Fibroblast of pulmonary artery (primary cell): ENCODE measurements around the gene PRKG1.
A peak's percentile ranks its signal among the peaks of the same experiment; 100 is the strongest.

Experiments used
- DNase-seq: peaks from one replicate; pipeline ENCODE4 v3.0.0-alpha.2; 2010; ENCODE audit warnings: low read depth
- H3K4me3 ChIP-seq: replicated peaks from 2 replicates; pipeline ENCODE4 v1.5.1; 2011; ENCODE audit warnings: low read depth, mild to moderate bottlenecking, control low read depth, low read length, moderate library complexity
- TF ChIP-seq, protein P1 (sequence below): IDR thresholded peaks from 2 replicates; pipeline ENCODE4 v1.5.1; 2011; ENCODE audit warnings: mild to moderate bottlenecking, control low read depth, low read length, inconsistent platforms; ENCODE audit errors: missing control alignments

The PRKG1 gene

DNA sequence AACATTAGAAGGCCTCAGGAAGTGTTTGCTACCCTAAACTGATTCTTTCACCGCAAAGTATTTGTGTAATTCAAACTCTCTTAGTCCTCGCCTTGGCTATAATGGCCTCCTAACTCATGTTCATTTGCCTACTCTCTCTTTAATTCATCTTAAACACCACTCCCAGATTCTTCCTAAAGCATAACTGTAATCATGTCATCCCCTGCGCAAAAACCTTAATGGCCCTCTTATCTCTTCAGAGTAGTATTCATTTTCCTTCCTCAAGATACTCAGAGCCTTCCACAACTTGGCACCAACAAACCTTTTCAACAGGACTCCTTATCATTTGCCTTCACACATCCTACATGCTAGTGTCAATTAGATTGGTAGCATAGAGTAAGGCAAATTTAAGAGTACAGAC lies 582.2 kb downstream of the PRKG1 start:
- no peak overlapping the region for H3K4me3 ChIP-seq
- TF ChIP-seq, protein P1, sequence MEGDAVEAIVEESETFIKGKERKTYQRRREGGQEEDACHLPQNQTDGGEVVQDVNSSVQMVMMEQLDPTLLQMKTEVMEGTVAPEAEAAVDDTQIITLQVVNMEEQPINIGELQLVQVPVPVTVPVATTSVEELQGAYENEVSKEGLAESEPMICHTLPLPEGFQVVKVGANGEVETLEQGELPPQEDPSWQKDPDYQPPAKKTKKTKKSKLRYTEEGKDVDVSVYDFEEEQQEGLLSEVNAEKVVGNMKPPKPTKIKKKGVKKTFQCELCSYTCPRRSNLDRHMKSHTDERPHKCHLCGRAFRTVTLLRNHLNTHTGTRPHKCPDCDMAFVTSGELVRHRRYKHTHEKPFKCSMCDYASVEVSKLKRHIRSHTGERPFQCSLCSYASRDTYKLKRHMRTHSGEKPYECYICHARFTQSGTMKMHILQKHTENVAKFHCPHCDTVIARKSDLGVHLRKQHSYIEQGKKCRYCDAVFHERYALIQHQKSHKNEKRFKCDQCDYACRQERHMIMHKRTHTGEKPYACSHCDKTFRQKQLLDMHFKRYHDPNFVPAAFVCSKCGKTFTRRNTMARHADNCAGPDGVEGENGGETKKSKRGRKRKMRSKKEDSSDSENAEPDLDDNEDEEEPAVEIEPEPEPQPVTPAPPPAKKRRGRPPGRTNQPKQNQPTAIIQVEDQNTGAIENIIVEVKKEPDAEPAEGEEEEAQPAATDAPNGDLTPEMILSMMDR, result no peak
- no peak for DNase-seq

DNA sequence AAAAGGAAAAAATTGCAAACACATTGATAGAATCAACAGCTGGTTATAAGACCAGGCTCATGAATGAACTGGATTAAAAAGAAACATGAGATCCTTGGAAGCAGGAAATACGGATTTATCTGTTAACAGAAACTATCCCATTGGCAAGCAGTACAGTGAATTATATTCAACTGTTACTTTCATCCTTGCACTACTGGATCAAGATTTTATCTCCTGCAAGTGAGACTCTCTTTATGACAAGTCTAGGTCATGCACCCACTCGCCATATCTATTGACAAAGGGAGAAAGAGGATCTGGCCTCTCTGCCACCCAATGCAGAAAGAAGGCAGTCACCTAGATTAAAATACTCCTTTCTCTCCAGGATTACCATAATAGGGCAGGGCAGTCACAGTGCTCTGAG lies 583.7 kb downstream of the PRKG1 start:
- TF ChIP-seq, protein P1, result no peak
- no peak overlapping the region for H3K4me3 ChIP-seq
- no peak for DNase-seq

DNA sequence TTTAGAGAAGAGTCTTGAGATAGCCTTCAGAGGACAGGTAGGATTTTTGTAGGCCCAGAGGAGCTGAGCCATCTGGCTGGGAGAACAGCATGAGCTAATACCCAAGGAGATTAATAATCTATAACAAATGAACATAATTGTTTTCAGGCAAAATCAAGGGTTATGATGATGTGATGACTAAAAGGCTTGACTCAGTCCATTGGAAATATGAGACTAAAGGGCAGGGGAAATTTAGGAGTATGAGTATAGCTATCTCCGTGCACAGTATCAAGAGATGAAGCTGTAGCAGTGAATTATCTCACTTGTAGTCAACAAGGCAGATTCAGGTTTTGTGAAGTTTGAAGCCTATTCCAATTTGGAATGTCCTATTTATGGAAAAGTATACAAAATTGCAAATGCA lies 585.1 kb downstream of the PRKG1 start:
- TF ChIP-seq, protein P1, result no peak
- H3K4me3 ChIP-seq, result no peak overlapping the region
- DNase-seq, result no peak

DNA sequence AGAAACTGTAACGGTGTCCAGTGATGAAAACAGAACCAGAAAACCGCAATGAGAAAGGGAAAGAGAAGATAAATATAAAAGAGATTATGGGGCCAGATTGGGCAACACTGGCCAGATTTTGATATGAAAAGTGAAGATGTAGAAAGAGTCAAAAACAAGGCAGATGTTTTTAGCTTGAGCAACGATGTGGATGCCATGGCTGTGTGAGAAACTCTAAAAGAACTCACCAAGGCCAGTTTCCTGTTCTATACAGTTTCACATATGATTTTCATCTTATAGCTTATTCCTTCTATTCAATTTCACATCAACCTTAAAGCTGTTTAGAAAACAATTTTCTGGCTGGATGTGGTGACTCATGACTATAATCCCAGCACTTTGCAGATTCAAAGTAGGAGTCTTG lies 588.8 kb downstream of the PRKG1 start:
- no peak for DNase-seq
- TF ChIP-seq, protein P1, result no peak
- no peak overlapping the region for H3K4me3 ChIP-seq

DNA sequence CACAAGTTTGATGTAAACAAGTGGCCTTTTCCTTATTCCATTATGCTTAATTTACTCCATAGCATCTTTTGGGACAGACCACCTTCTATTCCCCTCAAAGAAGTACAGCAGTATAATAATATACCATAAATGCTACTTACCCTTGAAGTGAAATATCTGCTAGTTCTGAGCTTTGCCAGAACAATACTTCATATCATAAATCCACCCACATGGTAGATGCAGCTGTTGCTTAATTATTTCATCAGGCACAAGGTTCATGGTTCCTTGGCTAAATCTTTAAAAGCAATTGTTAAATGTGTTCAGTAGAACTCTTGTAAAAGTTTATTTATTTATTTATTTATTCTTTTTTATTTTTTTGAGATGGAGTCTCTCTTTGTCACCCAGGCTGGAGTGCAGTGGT lies 592.2 kb downstream of the PRKG1 start:
- TF ChIP-seq, protein P1, result no peak
- H3K4me3 ChIP-seq, result no peak overlapping the region

DNA sequence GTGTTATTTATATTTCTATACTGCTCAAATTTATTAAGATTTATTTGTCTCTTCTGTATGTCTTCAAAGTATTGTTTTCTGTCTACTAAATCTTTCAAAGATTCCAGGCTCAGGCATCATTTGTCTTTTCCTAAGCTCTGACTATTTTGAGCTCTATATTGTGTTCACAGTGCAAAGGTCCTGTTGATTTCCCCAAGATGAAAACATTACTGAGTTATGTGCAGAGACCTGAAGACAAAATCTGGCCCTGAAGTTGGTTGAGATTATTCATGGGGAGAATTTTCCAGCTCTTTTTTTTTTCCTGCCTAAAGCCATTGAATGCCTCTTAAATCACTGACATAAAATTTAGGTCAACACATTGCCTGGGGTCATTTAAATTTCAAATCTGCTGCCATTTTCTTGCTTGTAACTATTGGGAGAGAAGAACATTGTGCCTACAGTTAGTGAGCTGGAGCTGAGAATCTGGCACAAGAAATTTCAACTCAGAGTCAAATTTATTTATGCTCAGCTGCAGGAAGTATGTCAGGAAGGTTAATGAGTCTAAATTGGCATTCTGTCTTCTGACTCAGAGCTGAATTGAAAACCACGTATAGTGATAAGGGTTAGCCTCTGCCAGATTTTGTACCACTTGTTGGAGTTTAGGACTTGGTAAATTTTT lies 593.5 kb downstream of the PRKG1 start:
- peak; percentile 44 for DNase-seq
- TF ChIP-seq, protein P1, result no peak

More for the DNA sequence above, 592.2 kb downstream of the PRKG1 start:
- DNase-seq, result peak; percentile 22

DNA sequence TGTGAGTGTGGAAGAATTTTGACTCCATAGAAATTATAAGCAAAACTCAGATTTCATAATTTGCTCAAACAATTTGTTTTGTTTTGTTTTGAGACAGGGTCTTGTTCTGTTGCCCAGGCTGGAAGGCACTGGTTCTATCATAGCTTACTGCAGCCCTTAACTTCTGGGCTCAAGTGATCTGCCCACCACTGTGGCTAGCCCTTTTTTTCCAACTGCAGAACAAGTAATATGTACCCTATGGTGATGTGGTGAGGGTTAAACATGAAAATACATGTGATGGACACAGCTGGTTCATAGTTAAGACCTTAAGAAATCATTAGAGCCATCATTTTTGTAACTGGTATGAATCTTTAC lies 594.0 kb downstream of the PRKG1 start:
- DNase-seq, result no peak
- TF ChIP-seq, protein P1, result no peak
- no peak overlapping the region for H3K4me3 ChIP-seq

More for the DNA sequence above, 593.5 kb downstream of the PRKG1 start:
- no peak overlapping the region for H3K4me3 ChIP-seq
